Measurements from ENCODE around the gene GAN.

The GAN gene

DNA sequence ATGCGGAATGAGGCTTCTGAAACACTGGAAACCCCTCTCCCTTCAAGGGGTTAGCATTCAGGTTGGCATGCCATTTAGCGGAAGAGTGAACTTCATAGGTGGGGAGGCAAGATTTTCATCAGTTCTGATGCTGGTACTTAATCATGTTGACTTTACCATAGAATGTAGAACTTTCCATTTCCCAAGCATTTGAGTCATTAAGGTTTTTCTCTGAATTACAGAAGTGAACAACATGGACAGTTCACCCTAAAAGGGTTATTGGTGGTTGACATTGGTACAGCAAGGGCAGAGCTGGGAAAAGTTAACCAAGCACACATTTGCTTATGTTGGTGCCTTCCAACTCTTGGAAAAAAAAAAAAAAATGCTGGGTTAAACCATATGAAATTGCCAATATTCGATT lies 39.1 kb downstream of the GAN start:
- no peak for DNase-seq (ENCODE audit: low read depth in 2 of 2)

DNA sequence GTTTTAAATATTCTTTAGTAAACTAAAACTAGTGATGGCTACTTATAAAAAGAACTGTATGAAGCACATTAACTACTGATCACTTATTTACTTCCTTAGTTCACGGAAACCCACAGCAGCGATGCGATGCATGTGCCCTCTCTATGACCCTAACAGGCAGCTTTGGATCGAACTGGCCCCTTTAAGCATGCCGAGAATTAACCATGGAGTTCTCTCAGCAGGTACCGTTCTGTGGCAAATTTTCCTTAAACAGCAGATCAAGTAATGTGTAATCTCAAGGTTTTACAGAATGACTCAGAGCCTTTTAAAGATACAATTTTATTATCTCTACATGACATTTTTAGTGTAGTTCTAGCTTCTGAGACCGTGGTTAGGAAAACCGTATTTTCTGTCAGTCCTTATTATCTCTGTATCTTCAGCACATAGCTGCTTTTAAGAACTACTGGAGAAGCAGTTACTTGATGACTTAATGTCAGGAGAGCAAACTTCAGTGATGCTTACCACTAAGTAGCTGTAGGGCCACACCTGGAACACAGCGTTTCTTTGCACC lies 43.0 kb downstream of the GAN start:
- no peak for DNase-seq (ENCODE audit: low read depth in 2 of 2)

DNA sequence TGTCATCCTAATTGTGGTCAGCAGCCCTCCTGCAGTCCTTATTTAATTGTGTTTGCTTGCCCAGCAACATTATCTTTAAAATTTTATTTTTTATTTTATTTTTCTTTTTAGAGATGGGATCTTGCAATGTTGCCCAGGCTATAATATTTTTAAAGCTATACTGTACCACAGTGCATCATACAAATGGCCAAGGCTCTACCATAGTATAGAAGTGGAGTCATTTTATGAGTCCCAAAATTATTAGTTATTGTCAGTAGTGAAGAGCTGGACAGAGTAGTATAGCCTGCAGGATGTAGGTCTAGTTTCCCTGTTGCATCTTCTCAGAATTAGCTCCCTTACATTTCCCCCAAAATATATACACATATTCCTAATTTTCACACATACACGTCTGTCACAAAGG lies 44.1 kb downstream of the GAN start:
- no peak for DNase-seq (ENCODE audit: low read depth in 2 of 2)

DNA sequence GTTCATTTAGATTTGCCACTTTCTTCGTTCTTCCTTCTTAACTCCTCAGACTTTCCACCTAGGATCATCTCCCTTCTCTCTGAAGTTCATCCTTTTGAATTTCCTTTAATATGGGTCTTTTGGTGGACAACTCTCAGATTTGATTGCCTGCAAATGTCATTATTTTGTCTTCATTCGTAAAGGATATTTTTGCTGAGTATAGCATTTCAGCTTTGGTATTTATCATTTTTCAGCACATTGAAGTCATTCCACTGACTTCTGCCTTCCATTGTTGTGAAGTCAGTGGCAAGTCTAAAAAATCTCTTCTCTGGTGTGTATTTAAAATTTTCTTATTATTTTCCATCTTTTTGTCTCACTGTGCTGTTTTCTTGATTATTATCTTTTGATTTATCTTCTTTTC lies 45.4 kb downstream of the GAN start:
- no peak for DNase-seq (ENCODE audit: low read depth in 2 of 2)

DNA sequence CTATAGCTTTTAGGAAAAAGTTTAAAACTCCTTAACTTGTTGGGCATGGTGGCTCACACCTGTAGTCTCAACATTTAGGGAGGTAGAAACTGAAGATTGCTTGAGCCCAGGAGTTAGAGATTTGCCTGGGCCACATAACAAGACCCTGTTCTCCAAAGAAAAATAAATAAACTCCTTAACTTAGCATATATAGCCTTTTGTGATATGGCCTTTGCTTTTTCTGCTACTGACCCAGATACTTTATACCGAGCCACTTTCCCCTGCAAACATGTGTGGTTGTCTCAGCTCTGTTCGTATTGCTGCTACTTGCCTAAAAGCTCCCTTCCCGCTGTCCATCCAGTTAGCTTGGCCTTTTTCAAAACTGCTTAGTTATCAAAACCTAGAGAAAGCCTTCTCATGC lies 51.0 kb downstream of the GAN start:
- DNase-seq (ENCODE audit: low read depth in 2 of 2): no peak

DNA sequence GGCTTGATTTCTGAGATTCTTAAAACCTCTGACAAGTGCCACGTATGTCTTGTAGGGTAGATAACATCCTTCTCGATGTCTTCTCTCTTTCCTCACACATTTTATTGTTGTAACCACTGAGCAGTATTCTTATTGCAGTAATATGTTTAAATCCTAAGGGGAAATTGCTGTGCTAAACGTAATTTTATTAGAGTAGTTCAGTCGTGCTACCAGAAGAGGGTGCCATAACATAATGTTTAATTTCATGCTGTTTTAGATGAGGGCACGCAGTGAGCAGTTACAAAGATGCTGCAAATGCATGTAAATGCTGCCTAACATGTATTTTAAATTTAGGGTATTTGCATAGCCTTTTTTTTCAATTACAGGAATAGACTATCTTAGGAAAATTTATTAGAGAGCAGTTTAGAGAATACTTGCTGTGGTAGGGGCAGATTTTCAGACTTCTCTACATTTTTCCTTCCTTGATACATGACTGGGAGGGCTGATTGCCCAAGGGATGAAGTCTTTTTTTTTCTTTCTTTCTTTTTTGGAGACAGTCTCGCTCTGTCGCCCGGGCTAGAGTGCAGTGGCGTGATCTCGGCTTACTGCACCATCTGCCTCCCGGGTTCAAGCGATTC lies 51.7 kb downstream of the GAN start:
- no peak for DNase-seq (ENCODE audit: low read depth in 2 of 2)

DNA sequence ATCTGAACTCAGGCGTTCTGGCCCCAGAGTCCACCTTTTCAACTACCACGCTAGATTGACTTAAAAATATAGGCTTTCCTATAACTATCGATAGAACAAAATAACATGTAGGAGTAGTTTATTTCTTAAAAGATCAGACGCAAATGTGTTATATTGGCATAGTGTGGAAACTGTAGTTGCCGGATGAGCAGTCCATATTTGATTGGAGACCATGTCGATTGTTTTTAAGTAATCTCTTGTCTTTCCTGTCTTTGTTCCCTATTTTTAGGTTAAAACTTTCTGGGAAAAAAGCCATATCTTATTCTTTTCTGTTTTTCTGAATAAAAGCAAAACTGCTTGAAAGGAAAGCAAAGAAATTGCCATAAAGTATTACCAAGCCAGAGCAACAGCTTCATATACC lies 53.1 kb downstream of the GAN start:
- no peak for DNase-seq (ENCODE audit: low read depth in 2 of 2)

DNA sequence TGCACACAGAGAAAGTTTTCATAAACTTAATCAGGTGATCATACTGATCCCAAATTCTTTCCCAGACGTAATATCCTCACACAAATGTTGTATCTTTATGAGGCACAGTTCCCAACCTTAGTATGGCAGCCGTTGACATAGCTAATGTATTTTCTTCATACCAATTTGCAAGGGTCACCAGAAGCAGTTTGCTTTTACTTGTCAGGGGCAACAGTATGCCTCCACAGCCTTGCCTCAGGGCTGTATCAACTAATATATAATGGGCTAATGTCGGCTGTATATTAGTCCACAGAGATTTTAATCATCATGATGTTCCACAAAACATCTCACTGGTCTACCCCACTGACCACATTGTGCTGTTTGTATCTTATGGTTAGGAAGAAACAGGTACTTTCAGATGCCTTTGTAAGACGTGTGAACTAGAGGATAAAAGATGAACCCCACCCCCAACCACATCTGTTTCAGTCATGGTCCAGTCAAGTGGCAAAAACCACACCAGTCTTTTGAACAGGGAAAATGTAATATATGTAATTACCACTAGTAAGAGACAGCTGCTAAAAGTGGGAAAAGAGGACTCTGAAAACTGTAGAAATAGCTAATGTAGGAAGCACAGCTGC lies 55.2 kb downstream of the GAN start:
- no peak for DNase-seq (ENCODE audit: low read depth in 2 of 2)

DNA sequence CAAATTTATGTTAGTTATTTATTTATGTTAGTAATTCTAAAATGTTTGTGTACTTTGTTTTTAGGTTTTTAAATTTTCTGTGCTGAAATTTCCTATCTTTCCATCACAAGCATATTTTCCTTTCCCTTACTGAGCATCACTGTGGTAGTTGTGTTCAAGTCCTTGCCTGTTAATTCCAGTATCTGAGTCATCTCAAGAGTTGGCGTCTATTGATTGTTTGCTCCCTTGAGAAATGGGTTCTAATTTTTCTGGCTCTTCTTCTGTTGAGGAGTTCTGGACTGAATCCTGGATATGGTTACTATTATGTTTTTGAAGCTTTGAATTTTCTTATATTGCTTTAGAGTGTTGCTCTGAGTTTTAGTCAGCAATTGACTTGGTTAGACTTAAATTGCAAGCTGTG lies 56.3 kb downstream of the GAN start:
- DNase-seq (ENCODE audit: low read depth in 2 of 2): no peak

DNA sequence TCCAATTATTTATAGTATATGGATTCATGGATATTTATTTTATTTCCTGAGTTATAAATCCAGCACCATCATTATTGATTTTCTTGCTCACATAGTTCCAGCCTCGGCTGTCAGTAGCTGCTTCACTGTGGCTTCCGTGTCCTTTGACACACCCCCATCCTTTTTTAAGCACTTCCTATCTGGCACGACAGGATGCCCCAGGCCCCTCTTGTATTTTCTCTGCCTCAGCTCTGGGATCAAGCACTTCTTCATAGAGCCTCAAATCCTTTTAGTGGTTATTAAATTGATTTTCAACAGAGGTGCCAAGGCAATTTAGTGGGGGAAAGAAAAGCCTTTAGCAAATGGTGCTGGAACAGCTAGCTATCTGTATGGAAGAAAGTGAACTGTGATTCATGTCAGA lies 59.8 kb downstream of the GAN start:
- no peak for DNase-seq (ENCODE audit: low read depth in 2 of 2)

DNA sequence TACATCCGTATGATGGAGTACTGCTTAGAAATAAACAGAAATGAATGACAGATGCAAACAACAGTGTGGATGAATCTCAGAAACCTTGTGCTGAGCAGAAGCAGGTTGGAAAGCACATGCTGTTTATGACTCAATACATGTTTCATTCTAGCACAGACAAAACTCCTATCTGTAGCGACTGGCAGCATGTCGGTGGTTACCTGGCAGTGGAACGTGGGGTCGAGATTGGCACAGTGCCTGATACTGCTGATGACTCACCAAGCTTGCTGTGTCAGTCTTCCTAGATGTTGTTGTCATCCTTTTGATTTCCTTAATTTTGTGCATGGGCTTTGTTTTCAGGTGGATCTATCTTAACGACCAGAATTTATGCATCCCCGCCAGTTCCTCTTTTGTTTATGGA lies 62.1 kb downstream of the GAN start:
- peak in 1 of 2 donors; percentile 1 for DNase-seq (ENCODE audit: low read depth in 2 of 2)

DNA sequence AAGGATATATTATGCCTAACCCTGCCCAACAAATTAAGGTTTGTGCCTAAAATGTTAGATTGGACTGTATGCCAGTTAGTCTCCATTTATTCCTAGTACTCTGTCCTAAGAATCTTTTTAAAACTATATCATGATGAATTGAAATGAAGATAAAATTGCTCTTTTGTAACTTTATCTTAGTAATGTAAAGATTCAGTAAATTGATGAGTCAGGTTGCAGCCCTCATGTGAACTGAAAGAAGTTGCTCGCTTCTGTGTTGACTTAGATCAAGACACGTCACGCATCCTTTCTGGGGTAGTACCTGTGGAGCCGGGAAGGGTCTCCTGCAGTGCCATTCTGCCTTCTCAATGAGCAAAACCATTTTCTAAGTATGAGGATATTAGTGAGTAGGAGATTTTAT lies 63.3 kb downstream of the GAN start:
- no peak for DNase-seq (ENCODE audit: low read depth in 2 of 2)

DNA sequence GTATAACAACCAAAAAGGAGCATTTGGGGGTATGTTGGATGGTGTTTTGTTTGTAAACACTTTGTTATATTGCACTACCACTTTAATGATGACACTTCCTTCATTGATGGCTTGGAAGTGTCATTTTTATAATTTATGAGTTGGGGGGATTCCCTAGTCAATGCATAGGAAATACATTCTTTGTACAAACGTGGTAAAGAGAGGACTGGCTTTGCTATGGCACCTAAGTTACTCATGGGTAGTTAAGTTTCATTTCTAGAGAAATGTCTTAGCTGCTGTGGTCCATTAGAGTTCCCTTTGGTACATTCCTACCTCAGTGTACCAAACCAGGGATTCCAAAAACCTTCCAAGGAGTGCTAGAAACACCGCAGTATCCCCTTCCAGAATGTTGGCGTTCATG lies 66.2 kb downstream of the GAN start:
- DNase-seq (ENCODE audit: low read depth in 2 of 2): no peak

DNA sequence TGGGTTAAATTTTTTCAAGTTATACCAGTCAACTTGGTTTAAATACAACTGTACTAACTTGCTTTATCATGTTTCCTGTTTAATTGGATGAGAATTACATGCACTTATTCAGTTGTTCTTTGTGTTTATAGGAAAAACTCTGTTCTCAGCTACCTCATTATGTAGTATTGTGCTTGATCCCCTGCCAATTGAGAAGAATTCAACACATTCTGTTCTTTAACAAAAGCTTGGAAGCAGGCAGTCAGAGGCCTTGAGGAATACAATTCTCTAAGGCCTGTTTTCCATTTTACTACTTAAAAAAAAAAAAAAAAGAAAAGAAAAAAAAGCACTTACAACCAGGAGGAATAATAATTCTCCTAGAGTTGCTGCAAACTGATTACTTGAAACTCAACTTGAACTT lies 69.2 kb downstream of the GAN start:
- DNase-seq (ENCODE audit: low read depth in 2 of 2): no peak

DNA sequence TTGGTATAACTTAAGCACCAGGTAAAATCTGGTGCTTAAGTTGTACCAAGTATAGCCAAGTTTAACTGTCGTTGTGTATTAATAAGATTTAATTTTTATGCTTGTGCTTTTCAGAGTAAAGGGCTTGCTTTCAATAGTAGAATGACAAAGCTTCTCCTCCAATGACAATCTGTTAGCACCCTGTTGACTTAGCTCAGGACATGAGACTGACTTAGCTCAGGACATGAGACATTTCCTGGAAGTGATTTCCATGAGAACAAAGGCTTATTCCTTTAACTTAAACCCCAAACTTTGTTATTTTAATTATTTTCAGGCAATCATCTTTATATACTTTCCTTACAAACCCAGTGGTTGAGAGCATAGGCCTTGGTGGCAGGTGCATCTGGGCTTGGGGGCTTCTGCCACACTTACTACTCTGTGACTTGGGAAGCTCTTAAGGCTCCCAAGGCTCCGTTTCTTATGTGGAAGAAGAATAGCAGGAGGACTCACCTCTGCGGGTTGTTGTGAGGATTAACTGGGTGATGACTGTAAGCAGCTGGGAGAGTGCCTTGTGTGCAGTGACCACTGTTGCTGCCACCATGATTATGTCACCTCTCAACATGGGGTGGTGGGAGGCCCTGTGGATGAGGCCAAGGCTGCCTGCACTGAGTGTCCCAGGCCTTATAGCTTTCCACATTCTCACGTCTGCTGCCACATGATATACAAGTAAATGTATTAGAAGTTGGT lies 70.4 kb downstream of the GAN start:
- no peak for DNase-seq (ENCODE audit: low read depth in 2 of 2)

DNA sequence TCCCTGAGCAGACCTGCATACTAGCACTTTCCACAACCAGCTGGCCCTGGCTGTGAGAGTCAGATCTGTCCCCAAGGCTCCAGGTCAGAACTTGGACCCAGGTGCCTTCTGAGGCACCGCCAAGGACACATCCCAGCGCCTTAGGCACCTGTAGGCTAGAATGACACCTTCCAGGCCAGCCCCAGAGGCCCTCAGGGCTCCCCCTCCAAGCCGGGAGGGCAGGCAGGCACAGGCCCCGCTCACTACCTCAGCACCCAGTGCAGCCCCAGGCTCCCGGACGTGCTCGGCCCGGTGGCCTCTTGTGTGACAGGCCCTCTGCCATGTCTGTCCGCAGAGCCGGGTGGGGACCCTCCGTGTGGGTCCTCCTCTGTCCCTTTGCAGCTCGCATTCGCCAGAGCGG lies 73.6 kb downstream of the GAN start:
- no peak for DNase-seq (ENCODE audit: low read depth in 2 of 2)

DNA sequence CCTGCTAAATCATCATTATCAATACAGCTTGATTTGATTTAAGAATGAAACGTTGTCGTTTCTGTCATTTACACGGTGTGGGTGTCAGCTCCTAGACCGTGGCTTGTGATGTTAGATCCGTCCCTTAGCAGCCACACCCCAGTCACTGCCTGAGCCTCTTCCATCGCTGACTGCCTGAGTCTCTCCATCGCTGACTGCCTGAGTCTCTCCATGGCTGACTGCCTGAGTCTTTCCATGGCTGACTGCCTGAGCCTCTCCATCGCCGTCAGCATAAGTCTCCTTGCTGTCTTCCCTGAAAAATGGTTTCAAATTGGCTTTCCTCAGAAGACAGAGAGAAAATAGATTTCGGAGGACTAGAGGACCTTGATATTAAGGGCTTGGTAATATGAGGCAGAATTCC lies 76.1 kb downstream of the GAN start:
- no peak for DNase-seq (ENCODE audit: low read depth in 2 of 2)

DNA sequence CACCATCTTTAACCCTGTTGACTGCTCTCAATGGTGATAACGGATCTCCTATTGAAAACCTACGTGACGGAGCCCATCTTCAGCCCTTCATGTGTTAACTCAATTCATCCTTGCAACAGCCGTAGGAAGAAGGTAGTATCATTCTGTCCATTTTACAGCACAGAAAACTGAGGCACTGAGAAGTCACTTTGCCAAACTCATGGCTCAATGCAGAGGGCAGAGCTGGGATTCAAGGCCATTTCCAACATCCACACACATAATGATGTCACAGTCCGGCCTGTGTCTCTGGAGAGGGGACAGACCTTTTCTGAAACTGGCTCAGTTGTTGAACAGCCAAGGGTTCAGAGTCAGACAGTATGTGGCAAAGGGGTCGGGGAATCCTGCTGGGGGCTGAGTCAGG lies 77.2 kb downstream of the GAN start:
- DNase-seq (ENCODE audit: low read depth in 2 of 2): no peak

DNA sequence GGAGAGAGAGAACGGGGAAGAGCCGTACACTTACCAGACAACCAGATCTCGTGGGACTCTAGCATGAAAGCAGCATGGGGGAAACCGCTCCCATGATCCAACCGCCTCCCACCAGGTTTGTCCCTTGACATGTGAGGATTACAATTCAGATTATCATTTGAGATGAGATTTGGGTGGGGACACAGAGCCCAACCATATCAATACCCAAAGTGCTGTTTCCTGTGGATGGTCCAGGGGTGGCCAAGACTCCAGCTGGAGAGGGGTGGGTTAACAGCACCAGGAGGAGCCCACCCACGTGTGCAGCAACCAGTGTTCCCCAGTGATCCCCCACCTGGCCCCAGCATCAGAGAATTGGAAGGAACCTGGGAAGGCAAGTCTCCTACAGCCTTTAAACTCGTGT lies 79.7 kb downstream of the GAN start:
- no peak for DNase-seq (ENCODE audit: low read depth in 2 of 2)

DNA sequence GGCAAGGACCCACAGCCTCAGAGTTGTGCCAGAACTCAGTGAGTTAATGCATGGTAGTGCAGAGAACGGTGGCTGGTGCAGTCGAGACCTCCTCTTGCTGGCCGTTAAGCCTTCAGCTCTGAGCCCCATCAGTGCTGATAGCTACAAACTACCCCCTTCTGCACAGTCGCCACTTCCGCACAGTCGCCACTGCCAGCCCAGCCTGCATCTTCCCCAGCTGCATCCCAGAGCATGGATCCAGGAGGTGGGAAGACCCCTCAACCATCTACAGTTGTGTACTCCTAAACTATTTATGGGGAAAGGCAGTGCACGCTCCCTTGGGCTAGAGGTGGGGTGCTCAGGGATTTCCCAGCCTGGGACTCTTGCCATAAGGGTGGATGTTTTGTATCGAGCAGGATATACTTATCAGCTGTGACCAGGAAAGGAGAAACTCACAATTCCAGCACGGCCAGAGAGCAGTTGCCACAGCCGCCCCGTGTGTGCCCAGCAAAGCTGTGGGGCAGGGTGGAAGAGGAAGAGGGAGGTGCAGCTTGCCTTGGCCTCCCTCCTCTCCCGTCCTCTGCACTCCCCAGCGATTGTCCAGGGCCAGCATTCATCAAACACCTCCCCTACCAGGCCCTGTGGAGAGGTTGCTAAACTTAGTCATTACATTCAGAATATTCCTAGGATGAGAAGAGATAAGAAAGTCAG lies 80.3 kb downstream of the GAN start:
- DNase-seq (ENCODE audit: low read depth in 2 of 2): no peak

DNA sequence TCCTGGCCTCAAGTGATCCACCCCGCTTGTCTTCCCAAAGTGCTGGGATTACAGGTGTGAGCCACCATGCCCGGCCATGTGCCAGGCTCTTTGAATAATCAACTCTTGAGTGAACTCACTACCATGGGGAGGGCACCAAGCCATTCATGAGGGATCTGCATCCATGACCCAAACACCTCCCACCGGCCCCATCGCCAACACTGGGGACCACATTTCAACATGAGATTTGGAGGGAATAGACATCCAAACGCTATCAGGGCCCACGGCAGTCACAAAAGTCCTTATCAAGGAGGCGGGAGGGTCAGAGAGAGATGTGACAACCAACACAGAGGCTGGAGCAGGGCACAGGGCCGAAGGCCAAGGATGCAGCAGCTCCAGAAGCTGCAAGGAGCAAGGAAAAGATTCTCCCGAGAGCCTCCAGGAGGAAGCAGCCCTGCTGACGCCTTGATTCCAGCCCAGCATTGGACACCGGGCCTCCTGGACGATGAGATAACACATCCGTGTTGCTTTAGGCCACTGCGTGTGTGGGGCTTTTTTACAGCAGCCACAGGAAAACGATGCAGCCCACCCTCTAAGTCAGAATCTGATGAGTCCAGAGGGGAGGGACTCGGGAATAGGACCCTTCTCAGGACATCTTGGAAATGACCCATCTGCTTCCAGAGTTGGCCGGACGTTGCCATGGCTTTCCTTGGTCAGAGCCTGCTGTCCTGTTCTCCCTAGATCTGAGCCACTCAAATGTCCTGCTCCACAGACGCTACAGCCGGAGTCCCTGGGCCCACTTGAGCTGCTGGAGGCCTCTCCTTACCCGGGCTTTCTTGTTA lies 82.5 kb downstream of the GAN start:
- no peak for DNase-seq (ENCODE audit: low read depth in 2 of 2)

Measured in stimulated activated CD8-positive, alpha-beta memory T cell treated with anti-CD3 and anti-CD28 coated beads, Interleukin-2, amount 100 ng/mL, for 1 hour (primary cell).